ENCODE data around the gene MERTK.
"Not testable (repeated sequence)": the region's sequence is repeated elsewhere in the genome, so short reads cannot be mapped to it uniquely, and the experiment has no call there.

Gene MERTK

GRCh38 chr2:111909997-111910396, 11.6 kb downstream of the MERTK start:
- DNase-seq (ENCODE audit: low read depth in 3 of 3, low spot score in 1 of 3), result not testable (repeated sequence)

- DNase-seq (ENCODE audit: low read depth in 3 of 3, low spot score in 1 of 3), result no peak
These were observed 12.3 kb downstream of the MERTK start for GRCh38 chr2:111910609-111911277.

- not testable (repeated sequence) for DNase-seq (ENCODE audit: low read depth in 3 of 3, low spot score in 1 of 3)
These were observed 13.0 kb downstream of the MERTK start for GRCh38 chr2:111911295-111911977.

GRCh38 chr2:111912547-111912946, 14.1 kb downstream of the MERTK start:
- no peak for DNase-seq (ENCODE audit: low read depth in 3 of 3, low spot score in 1 of 3)

DNA sequence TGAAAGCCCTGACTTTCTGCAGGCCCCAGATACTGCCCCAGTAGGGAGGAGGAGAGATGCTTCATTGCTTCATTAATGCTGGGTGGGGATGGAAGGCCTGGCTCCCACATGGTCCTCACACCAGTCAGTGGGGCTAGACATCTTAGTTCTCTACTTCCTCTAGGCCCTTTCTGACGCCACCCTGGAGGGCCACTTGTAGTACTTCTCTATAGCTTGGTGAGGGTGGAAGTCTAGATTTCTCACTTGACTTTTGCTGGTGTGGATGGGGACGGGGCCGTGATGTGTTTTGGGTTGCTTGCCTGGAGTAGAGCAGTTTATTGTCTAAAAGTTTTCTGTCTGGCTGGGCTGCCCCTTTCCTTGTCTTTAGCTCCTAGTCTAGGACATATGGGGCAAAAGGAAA, 18.7 kb downstream of the MERTK start:
- no peak for DNase-seq (ENCODE audit: low read depth in 3 of 3, low spot score in 1 of 3)

DNA sequence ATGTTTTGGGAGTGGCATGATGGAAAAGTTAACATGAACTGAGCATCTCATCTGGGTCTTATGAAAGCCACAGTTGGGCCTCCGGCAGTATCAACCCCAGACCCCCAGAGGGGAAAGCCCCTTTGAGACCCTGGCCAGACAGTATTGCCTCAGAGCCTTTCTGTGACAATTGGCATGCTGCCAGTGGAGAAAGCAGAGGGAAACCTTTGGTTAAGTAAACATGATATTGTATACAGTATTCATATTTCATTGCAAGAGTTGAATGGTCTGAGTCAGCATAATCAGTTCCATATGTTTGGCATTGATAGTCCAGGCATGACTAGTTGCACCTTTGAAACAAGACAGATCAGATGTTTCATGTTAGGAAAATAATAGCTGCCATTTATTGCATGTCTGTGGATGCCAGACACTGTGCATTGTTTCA, 20.0 kb downstream of the MERTK start:
- DNase-seq (ENCODE audit: low read depth in 3 of 3, low spot score in 1 of 3), result no peak

DNA sequence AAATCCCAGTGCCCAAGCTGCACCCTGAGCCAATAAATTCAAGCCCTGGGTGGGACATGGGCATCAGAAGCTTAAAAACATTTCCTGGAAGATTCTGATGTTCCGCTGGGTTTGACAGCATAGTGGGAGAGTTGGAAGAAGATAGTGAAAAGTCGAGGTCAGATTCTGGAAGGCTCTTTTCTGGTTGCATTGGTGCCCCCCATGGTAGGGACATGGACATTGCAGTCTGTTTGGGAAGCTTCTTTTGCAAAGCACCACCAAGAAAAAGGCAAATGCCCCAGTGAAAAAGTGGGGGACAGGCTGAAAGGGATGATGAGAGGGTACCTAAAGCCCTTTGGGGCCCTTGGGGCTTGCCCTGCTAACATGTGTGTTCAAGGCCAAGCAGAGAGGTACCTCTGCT, 21.0 kb downstream of the MERTK start:
- no peak for DNase-seq (ENCODE audit: low read depth in 3 of 3, low spot score in 1 of 3)

GRCh38 chr2:111919794-111920608, 21.6 kb downstream of the MERTK start:
- no peak for DNase-seq (ENCODE audit: low read depth in 3 of 3, low spot score in 1 of 3)

- DNase-seq (ENCODE audit: low read depth in 3 of 3, low spot score in 1 of 3), result no peak
These were observed 24.9 kb downstream of the MERTK start for GRCh38 chr2:111923276-111923804.

DNA sequence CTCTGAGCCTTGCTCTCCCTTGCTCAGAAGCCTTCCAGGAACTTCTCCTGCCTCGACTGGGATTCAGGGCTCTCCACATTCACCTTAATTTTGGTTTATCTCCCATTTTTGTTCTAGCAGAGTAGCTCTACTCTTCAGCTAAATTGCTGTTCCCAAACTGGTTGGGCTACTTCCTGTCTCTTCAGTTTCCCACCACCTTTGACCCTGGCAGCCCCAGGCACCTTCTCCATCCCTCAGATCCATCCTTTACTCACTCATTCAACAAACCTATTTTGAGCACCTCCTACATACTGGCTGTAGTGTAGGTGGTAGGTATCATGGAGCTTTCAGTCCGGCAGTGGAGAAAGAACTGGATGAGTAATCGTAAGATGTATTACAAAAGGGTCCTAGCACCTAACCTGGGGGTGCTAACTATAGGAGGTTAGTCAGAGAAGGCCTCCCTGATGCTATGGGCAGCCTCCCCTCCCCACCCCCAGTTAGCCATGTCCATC, 26.3 kb downstream of the MERTK start:
- DNase-seq (ENCODE audit: low read depth in 3 of 3, low spot score in 1 of 3), result no peak

DNA sequence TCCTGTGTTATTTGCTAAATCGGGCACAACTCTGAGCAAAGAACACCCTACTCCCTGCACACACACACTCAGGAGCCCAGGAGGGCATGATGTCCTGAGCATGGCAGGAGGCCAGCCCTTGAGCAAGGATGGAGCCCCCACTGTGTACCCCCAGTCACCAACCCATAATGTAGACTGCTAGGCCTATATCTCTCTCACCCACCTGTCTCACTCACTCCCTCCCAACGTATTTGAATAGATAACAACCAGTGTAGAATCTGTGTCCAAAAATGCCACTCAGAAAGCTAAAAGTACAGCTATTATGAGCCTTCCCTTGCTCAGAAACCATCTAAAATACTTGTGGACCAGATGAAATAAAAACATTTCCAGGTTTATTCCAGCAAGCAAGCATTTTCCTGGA, 29.3 kb downstream of the MERTK start:
- no peak for DNase-seq (ENCODE audit: low read depth in 3 of 3, low spot score in 1 of 3)

DNA sequence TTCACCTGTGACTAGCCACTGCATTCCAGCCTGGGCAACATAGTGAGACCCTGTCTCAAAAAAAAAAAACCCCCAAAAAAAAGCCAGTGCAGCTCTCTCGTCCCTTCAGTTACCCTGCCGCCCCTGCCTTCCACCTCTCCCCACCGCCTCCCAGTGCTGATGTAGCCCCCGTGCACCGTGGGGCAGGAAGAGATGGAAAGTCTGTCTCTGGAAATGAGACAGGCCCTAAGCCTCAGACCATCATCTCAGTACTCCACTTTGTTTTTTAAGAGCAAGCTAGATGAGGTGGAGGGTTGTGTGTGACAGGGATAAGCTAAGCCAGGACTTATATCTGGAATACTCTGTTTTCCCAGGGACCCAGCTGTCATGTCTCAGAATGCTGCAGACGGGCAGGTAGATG, 32.0 kb downstream of the MERTK start:
- no peak for DNase-seq (ENCODE audit: low read depth in 3 of 3, low spot score in 1 of 3)

GRCh38 chr2:111930875-111931274, 32.5 kb downstream of the MERTK start:
- DNase-seq (ENCODE audit: low read depth in 3 of 3, low spot score in 1 of 3), result no peak

DNA sequence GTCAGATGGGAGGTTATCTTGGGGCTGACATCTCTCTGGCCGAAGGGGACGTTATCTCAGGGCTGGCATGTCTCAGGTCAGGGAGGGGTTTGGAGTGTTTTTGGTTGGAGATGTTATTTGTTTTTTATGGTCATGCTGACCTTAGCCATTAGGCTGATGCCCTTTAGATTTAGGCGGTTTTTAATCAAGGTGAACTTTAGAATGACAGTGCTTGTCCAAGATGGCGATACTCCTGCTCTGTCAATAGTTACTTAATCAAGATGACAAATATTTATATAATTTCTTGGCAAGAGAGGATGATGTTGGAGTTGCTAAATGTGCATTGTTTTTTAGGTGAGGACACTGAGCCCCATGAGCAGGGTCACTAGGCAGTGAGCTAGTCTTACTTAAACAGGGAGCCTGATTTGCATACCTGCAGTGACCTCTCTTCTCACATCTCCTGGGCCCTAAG, 34.5 kb downstream of the MERTK start:
- no peak for DNase-seq (ENCODE audit: low read depth in 3 of 3, low spot score in 1 of 3)

GRCh38 chr2:111933900-111934299, 35.5 kb downstream of the MERTK start:
- DNase-seq (ENCODE audit: low read depth in 3 of 3, low spot score in 1 of 3), result not testable (repeated sequence)

GRCh38 chr2:111936881-111937280, 38.5 kb downstream of the MERTK start:
- DNase-seq (ENCODE audit: low read depth in 3 of 3, low spot score in 1 of 3), result no peak

- DNase-seq (ENCODE audit: low read depth in 3 of 3, low spot score in 1 of 3), result no peak
These were observed 40.0 kb downstream of the MERTK start for GRCh38 chr2:111938392-111938791.

DNA sequence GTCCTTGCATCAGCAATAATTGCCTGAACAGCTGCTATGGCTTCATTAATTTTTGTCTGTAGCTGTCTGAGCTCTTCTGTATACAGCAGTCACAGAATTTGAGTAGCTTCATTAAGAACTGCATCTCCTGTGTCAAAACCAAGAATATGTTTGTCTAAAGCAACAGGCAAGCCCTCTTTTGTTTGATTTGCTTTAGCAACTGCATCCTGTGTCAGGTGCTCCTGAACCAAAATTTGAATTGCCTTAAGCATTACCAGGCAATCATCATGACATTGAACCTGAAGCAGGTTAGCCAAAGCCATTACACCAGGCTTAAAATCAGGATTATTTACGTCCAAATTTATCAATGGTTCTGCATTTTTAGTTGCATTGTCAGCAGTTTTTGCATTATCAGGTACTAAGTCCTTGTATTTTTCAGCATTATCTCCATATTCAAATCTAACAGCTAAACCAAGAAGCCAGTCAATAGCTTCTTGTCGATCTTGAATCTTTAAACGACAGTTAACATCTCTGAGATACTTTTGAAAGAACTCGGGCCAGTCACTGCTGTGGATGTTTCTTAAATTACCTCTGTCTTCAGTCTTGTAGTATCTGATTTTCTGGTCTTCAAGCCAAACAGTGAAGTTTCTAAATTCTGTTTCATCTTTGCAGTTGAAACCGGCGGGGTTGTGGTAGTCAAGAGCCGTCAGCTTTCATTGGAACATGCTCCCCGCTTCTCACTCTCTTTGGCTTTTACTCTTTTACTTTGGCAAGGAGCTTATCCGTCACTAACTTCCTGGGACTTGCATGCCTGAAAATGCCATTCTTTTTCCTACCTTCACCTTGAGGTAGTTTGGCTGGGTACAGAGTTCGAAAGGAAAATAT, 42.2 kb downstream of the MERTK start:
- DNase-seq (ENCODE audit: low read depth in 3 of 3, low spot score in 1 of 3), result no peak

DNA sequence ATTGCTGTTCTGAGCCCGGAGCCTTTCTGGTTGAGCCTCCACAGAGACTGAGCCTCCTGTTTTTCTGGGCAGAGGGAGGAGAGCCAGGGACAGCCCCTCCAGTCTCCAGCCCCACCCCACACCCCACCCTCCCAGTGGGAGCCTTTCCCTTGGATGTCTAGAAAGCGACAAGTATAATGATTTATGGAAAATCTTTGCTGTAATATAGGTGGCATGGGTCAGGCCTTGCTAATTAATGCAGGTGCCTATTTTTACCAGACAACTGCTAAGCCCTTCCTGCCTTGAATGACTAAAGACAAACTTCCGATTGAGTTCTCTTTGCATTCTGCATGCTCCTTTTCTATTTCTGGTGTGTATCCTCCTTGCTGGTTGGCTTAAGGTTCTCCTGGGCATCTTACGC, 43.1 kb downstream of the MERTK start:
- no peak for DNase-seq (ENCODE audit: low read depth in 3 of 3, low spot score in 1 of 3)

DNA sequence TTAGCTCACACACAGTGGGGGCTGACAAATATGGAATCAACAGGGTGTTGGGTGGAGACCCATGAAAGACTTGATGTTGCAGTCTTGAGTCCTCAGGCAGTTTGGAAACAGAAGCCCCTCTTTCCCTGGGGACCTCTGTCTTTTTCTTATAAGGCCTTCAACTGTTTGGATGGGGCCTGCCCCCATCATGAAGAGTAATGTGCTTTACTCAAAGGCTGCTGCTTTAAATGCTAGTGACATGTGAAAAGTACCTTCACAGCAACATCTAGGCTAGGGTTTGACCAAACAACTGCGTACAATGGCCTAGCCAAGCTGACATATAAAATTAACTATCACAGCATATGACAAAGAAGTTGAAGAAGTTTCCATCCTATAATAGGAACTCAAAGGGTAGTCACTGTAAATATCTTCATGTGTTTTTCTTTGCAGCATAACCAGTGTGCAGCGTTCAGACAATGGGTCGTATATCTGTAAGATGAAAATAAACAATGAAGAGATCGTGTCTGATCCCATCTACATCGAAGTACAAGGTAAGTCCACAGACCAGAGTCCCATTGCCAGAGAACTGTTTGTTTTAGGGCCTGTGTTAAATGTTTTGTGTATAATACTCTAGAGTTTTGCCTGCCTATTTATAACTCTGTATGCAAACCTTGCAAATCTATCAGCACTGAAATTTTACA, 46.3 kb downstream of the MERTK start:
- no peak for DNase-seq (ENCODE audit: low read depth in 3 of 3, low spot score in 1 of 3)
